Measurements from ENCODE around the gene SIM2.
A peak's percentile ranks its signal among the peaks of the same experiment; 100 is the strongest.

Gene SIM2

DNA sequence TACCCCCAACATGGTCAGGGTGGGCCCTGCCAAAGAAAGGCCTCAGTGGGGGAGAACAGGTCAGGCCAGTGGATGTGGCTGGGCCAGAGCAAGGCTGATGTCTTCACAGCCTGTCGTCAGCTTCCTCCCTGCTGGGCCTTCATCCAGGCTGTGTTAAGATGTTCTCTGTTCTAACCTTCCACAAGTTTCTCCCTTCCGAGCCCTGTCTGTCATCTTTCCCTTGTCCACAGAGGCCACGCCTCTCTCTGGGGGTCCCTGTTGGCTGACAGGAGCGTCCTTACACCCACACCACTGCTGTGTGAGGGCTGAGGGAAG, 36.2 kb downstream of the SIM2 start:
- no peak for DNase-seq (ENCODE audit: low read depth, low spot score)

DNA sequence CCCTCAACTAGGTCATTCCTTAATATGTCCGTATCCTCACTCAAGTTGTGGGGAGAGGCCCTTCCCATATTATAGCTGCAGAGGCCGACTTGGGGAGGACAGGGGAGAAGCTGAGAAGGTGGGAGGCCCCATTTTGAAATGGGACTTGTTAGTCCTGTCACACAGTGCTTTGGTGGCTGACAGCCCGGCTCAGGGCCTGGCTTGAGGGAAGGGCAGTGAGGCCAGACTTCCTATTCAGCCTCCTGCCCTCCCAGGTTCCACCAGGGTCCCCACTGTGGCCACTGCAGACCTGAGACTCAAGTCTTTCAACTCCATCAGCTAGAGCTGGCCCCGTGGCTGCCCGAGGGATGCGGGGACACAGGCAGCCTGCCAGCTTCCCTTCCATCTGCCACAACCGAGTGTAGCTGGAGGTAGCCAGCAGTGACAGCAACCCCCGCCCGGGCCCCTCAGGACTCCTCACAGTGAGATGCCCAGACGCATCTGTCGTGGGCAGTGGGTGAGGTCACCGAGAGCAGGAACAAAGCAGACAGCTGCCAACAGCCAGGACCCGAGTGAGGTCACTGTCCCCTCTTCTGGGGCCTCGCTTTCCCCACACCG, 36.9 kb downstream of the SIM2 start:
- DNase-seq (ENCODE audit: low read depth, low spot score), result no peak

DNA sequence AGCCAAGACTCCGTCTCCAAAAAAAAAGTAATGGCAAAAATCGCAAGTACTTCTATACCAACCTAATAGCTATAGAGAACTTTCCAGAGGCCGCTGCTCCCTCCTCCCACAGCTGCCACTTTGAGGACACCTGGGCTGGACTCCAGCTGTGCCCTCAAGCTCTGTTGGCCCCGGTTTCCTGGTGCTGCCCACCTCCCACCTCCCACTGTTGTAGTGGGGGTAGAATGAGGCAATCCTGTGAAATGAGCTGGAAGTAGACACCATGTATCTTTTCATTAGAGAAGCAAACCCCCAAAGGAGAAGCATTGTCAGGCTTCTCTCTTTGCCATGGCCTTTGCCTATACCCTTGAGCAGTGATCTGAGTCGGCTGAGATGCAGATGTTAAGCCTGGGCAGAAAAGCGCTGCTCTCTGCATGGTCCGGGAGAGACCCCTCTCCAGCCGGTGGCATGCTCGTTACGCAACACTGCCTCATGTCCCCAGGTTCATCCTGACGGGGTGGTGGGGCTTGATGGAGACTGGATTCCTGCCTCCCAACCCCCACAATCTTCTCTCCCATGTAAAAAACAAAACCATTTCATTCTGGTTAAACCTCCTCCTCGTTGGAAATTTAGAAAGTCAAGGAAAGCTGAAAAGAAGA, 39.7 kb downstream of the SIM2 start:
- DNase-seq (ENCODE audit: low read depth, low spot score), result no peak

DNA sequence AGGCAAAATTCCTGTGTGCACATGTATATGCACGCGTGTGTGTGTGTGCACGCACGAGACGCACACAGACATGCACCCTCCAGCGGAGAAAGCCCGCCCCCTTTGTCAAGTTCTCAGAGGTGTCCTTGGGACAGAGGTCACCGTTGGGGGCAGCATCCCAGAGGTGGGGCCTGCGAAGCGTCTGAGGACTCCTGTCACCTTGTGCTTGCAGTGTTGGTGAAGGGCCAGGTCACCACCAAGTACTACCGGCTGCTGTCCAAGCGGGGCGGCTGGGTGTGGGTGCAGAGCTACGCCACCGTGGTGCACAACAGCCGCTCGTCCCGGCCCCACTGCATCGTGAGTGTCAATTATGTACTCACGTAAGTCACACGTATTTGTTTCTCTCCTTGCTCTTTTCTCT, 42.6 kb downstream of the SIM2 start:
- DNase-seq (ENCODE audit: low read depth, low spot score), result no peak

DNA sequence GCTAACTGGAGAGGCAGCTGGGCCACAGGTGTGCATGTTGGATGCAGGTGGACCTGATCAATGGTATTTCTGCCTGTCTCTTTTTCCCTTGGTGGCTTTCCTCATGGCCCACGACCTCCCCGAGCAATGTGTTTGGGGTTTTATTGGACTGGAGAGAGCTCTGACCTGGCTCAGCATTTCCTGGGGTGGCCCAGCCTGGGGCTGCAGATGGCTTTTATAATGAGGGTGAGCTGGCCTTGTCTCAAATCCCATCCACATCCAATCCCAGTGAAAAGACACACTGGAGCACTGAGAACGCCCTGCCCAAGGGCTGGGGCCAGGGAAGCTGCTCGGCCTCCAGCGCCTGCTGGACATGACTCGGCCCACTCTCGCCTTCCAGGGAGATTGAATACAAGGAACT, 44.1 kb downstream of the SIM2 start:
- DNase-seq (ENCODE audit: low read depth, low spot score), result no peak

DNA sequence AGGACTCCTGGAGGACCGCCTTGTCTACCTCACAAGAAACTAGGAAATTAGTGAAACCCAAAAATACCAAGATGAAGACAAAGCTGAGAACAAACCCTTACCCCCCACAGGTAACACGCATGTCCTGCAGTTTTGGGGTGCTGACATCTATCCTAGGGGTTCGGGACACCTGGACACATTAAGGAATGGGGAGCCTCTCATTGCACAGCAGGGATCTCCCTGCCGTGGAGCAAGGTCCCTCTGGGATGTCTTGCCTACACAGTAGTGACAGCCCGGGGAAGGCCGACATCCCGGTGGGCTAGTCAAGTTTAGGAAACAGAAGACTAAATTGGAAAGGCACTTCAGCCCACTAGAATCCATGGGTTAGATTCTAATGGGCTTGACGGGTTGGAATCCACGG, 44.5 kb downstream of the SIM2 start:
- DNase-seq (ENCODE audit: low read depth, low spot score), result no peak

DNA sequence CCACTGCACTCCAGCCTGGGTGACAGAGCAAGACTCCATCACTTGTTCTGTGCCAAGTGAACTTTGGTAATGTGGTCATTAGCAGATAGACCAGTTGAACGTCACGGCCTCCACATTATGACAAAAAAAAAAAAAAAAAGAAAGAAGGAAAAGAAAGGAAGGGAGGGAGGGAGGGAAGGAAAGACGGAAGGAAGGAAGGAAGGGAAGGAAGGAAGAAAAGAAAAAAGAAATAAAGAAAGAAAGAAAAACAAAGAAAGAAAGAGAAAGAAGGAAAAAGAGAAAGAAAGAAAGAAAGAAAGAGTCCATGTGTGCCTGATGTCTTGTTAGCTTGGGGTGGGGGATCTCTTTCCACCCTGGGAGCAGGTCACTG, 45.3 kb downstream of the SIM2 start:
- no peak for DNase-seq (ENCODE audit: low read depth, low spot score)

DNA sequence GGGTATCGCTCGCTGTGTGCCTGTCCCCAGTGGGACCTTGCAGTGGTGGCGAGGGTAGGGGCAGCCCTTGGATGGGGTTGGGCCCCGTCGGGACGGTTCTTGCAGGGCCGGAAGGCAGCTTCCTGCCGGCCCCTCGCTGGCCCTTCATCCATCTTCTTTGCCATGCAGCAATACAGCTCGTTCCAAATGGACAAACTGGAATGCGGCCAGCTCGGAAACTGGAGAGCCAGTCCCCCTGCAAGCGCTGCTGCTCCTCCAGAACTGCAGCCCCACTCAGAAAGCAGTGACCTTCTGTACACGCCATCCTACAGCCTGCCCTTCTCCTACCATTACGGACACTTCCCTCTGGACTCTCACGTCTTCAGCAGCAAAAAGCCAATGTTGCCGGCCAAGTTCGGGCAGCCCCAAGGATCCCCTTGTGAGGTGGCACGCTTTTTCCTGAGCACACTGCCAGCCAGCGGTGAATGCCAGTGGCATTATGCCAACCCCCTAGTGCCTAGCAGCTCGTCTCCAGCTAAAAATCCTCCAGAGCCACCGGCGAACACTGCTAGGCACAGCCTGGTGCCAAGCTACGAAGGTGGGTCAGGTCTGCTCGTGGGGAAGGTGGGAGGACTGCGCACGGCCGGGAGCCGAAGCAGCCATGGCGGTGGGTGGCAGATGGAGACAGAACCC, 45.8 kb downstream of the SIM2 start:
- DNase-seq (ENCODE audit: low read depth, low spot score), result peak; percentile 46

DNA sequence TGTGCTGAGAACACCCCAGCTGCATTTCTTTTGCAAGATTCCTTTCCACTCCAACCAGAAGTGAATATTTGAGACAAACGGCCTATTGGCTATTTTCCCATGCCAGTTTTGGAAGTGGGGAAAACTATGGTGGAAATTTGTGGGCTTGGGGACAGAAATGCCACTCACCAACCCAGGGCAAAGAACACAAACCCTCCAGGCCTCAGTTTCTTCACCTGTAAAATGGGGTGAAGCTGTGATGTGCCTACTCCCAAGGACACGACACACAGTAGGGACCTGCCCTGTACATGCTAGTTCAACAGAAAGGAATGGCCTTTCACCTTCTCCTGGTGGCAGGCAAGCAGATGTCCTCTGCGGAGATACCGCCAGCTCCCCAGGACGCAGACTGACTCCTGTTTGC, 46.5 kb downstream of the SIM2 start:
- DNase-seq (ENCODE audit: low read depth, low spot score), result no peak

DNA sequence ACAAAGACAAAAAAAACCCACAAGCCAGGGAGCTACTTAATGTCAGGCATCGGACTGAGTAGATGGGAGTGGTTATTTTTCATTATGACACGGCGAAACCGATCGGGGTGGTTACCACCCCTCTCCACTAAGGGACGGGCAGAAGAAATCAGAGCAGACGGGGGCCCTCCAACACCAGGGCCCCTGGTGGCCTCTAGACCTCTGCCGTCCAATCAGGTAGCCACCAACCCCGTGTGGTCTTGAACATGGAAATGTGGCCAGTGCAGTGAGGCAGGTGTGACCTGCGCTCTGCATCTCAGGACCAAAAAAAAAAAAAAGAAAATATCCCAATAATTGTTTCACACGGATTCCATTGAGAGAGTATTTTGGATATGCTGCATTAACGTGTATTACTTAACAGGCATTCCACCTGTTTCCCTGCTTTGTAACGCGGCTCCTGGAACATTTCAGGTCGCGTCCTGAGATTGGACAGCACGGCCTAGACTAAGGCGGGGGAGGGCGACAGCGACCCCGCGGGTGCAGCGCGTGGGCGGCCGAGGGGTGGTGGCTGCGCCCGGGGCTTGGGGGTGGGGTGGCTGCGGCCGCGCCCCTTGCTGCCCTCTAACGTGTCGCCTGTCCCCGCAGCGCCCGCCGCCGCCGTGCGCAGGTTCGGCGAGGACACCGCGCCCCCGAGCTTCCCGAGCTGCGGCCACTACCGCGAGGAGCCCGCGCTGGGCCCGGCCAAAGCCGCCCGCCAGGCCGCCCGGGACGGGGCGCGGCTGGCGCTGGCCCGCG, 48.3 kb downstream of the SIM2 start:
- no peak for DNase-seq (ENCODE audit: low read depth, low spot score)

DNA sequence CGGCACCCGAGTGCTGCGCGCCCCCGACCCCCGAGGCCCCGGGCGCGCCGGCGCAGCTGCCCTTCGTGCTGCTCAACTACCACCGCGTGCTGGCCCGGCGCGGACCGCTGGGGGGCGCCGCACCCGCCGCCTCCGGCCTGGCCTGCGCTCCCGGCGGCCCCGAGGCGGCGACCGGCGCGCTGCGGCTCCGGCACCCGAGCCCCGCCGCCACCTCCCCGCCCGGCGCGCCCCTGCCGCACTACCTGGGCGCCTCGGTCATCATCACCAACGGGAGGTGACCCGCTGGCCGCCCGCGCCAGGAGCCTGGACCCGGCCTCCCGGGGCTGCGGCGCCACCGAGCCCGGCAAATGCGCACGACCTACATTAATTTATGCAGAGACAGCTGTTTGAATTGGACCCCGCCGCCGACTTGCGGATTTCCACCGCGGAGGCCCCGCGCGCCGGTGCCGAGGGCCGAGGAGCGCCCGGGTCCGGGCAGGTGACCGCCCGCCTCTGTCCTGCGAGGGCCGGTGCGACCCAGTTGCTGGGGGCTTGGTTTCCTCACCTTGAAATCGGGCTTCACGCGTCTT, 49.0 kb downstream of the SIM2 start:
- peak; percentile 90 for DNase-seq (ENCODE audit: low read depth, low spot score)

DNA sequence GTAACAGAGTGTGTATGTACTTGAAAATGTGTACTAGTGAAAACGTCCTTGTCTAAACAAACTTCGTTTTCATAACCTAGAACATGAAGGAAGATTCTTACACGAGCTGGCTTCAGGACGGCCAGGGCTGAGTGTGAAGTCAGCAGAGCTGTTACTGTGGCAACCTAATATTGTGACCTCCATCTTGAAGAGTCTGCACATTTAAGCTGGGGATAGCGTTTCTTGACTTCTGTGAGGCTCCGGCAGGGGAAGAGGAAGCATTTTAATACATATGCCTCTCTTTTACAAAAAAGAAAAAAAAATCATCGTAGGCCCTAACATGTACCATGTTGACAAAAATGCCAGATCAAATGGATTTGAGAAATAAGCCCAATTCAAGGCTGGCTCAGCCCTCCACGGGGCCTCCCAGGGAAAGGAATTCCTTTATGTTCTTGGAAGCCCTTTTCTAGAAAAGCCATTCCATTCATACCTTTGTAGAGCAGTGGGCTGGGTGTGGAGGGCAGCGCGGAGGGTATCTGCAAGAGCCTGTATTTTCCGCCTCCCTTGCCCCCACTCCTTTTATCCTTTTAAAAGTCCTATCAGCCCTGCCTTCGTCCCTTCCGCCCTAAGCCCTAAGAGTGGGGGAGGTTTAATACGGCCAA, 51.1 kb downstream of the SIM2 start:
- peak; percentile 88 for DNase-seq (ENCODE audit: low read depth, low spot score)

DNA sequence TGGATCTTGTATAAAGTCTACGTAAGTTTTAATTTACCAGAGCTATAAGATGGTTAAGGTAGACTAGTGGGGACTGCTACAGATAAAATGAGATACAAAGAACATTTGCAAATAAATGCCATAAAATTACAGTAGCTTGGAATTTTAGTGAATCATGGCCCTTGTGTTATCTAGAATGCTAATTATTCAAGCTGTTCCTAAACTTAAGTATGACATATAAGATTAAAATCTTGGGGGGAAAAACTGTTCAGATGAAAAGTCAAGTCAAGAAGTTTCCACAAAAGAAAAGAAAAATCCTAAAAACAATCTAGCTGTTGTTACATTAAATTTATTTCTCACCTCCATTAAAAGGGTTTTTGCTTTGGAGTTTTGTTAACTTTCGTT, 51.7 kb downstream of the SIM2 start:
- no peak for DNase-seq (ENCODE audit: low read depth, low spot score)

DNA sequence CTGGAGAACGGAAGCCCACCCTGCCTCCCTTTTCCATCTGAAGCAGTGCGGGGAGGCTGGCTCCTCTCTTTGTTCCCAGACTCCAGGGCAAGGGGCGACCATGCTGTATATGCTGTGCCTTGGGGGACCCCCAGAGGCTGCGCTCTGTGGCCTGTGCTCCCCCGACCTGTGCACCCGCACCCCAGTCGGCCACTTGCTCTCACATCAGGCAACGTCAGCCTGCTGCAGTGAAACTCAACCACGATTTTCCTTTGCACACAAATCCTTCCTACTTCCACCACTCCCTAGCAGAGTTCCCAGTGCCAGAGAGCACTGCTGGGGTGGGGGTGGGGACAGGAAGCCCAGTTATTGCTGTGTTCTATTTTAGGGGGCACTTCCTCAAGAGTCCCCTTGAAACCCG, 52.5 kb downstream of the SIM2 start:
- DNase-seq (ENCODE audit: low read depth, low spot score), result no peak

DNA sequence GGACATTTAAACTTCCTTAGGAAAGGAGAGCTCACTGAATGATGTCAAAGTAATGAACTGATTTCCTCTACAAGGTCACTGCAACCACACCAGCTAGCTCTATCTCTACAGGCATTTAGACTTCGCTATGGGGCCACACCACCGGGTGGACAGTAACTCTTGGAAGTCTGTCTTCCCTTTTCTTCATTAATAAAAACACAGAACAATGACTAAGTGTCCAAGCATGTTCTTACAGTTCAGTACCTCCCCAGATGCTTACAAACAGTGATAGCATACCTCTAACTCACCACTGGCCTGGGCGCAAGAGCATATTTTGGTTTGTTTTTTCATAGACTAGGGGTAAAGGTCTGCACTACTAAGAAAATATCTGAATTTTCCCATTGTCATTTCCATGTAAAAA, 54.6 kb downstream of the SIM2 start:
- peak; percentile 68 for DNase-seq (ENCODE audit: low read depth, low spot score)

DNA sequence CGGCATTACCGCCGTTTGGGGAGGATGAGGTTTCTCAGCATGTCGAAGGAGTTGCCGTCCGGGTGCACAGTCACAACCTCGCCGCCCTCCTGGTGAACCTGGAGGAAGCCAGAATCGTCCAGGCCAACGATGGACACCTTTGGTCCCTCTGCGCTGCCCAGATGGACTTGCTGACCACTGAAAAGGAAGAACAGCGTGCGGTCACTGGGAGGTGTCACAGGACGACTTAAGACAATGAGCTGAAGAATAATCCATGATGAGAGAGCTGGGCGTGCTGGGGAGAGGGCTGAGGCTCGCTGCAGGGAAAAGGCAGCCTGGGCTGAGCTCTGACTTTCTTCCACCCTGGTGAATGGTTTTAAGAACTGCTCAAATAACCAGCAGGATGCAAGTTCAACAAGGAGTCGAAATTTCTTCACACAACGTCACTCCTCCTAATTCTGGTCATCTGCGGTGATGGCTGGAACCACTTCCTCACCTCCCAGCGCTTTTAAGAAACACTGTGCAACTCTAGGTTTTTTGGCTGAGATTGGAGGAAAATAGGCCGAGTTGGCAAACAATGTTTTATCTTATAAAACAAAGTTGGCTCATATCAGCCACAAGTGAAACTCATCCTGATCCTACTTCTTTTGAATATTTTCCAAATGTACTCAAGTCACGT, 55.5 kb downstream of the SIM2 start:
- DNase-seq (ENCODE audit: low read depth, low spot score), result no peak

DNA sequence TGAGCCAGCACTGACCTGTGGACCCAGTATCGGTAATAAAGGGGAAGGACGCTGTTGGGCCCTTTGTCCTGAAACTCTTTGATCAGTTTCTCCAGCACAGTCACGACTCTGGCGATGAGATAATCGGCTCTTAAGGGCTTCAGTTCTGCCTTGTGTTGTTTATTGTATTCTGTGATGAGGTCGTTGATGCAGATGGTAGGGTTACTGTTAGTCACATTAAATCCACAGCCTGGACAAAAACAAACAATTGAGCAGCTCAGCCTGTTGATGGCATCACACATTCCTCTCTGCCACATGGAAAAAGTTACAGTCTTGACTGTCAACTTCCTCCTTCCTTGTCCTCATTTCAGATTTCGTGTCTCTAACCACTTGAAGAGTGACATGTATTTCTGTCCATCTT, 57.6 kb downstream of the SIM2 start:
- DNase-seq (ENCODE audit: low read depth, low spot score), result no peak

DNA sequence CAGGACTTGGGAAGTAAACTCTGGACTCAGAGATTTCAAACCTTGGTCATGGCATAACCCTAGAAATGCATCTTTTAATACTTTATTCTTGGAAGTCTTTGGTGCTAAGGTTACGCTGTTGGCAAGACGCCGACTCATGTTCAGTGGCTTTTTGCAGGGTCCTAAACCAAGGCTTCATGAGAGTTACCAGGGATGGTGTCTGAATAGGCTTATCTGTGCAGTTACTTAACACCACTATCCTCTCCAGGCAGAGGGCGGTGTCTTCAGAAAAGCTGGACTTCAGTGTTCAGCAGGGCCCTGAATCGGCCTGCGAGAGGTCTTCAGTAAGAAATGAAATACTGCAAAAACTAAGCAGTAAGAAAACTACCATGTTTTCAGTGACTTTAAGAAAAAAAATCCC, 58.3 kb downstream of the SIM2 start:
- no peak for DNase-seq (ENCODE audit: low read depth, low spot score)

DNA sequence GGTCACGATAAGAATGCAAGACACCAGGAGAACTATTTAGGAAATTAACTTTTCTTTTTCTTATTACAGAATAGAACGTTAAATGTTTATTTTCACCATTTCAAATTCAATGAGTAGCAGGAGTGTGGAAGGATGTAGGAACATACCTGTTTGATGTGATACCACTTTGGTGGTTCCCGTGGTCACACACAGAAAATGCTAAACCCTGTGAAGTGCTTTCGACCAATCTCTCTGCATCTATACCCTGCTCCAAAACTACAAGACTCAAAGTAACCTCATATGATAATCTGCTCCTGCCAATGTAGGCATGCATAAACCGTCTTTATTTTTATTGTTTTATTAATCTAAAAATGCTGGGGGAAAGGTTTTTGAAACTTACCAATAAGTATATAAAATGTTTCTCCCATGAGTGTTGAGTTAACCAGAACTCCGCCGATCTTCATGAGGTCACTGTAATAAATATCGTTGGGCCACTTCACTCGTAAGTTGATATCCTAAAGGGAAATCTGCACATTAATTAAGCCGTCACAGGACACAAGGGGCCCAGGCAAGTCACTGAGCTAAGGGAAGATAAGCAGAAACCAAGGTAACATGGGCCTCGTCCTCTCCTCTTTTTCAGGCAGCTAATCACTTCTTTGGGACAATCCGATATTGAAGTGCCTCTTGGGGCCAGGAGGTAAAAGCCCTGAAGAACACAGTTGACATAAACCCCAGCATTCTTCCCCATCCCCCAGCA, 60.6 kb downstream of the SIM2 start:
- DNase-seq (ENCODE audit: low read depth, low spot score), result no peak

DNA sequence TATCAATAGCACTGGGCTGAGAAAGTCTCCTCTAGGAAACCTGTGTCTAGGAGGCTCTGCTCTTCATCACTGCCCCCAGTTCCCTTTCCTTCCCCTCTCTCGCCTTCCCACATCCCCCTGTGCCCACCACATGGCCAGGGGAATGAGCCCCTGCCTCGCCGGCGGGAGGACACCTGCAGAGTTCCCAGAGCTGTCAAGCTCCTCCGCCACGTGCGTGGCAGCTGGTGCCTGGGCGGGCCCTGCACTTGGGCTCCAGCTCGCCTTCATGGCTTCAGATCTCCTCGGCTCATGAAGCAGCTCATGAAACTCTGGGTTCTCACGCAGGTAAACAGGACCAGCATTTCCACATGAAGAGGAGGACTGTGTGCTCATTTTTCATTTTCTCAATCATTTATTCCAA, 62.8 kb downstream of the SIM2 start:
- DNase-seq (ENCODE audit: low read depth, low spot score), result no peak

DNA sequence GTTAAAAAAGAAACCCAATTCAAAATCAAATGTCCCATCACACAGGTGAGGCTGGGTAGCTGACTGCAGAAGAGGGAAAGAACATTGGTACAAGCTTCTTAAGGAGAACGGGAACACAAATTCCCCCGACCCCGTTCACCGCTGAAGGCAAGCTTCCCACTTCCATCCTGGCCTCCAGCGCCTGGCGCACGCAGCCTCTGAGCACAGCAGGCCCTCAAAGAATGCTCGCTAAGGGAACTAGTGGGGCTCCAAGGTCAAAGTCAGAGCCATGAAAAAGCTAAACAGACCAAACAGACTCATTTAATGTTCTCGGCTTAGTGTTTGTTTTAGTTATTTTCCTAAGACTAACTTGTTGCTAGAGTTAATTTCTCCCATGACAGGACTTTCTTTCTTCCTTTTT, 63.7 kb downstream of the SIM2 start:
- DNase-seq (ENCODE audit: low read depth, low spot score), result no peak

Measured in astrocyte of the hippocampus (primary cell).